ENCODE data around the gene IKBKE. TPM values are rescaled to one million over a fixed set of nuclear protein-coding genes. Genes with fewer than 3 reads are reported as not detected.
"Not testable (repeated sequence)": the region's sequence is repeated elsewhere in the genome, so short reads cannot be mapped to it uniquely, and the experiment has no call there.

Gene IKBKE
- total RNA-seq, 1 donor from 2014 or later, result 12.2 TPM

- DNase-seq, result no peak
Observed at GRCh38 chr1:206476058-206476457, 5.8 kb downstream of the IKBKE start.

- DNase-seq, result no peak
Observed at GRCh38 chr1:206476591-206476990, 6.3 kb downstream of the IKBKE start.

- no peak for DNase-seq
Observed at GRCh38 chr1:206477110-206477509, 6.8 kb downstream of the IKBKE start.

GRCh38 chr1:206477581-206478380, 7.5 kb downstream of the IKBKE start:
- DNase-seq, result peak; percentile 24

GRCh38 chr1:206478746-206479145, 8.5 kb downstream of the IKBKE start:
- no peak for DNase-seq

- DNase-seq, result peak; percentile 92
Observed at GRCh38 chr1:206479183-206480125, 9.2 kb downstream of the IKBKE start.

GRCh38 chr1:206480211-206480610, 9.9 kb downstream of the IKBKE start:
- DNase-seq, result no peak

- peak; percentile 46 for DNase-seq
Observed at GRCh38 chr1:206482611-206483010, 12.3 kb downstream of the IKBKE start.

- DNase-seq, result not testable (repeated sequence)
Observed at GRCh38 chr1:206483864-206484263, 13.6 kb downstream of the IKBKE start.

- no peak for DNase-seq
Observed at GRCh38 chr1:206484901-206485300, 14.6 kb downstream of the IKBKE start.

GRCh38 chr1:206486995-206487788, 16.9 kb downstream of the IKBKE start:
- no peak for DNase-seq

GRCh38 chr1:206487970-206488369, 17.7 kb downstream of the IKBKE start:
- DNase-seq, result no peak

GRCh38 chr1:206488466-206488865, 18.2 kb downstream of the IKBKE start:
- no peak for DNase-seq

GRCh38 chr1:206489980-206490770, 19.9 kb downstream of the IKBKE start:
- peak; percentile 87 for DNase-seq

- DNase-seq, result no peak
Observed at GRCh38 chr1:206490771-206491405, 20.6 kb downstream of the IKBKE start.

GRCh38 chr1:206491616-206492015, 21.3 kb downstream of the IKBKE start:
- DNase-seq, result no peak

- DNase-seq, result no peak
Observed at GRCh38 chr1:206492589-206492988, 22.3 kb downstream of the IKBKE start.

GRCh38 chr1:206493279-206493678, 23.0 kb downstream of the IKBKE start:
- DNase-seq, result no peak

GRCh38 chr1:206495011-206495461, 24.8 kb downstream of the IKBKE start:
- no peak for DNase-seq

- DNase-seq, result no peak
Observed at GRCh38 chr1:206495493-206496046, 25.3 kb downstream of the IKBKE start.
